Uterus (tissue), 2 donors: ENCODE data around the gene STARD8.

ENCODE experiments used
- POLR2A ChIP-seq, 2 donors: fragments of 450-650 bp; IDR thresholded peaks; one replicate each; pipeline ENCODE4 v1.6.1; 2016; ENCODE audit warnings: antibody characterized with exemption in 2 of 2, mild to moderate bottlenecking in 1 of 2, moderate library complexity in 1 of 2
- TF ChIP-seq, protein P1 (sequence below), 4 experiments: fragments of 200-600 bp in 2 of 4; fragments of 450-650 bp in 2 of 4; sonication (generic) in 2 of 4; IDR thresholded peaks; one replicate each; pipeline ENCODE4 v1.5.1; 2016 to 2019; ENCODE audit warnings: antibody characterized with exemption in 4 of 4, mild to moderate bottlenecking in 2 of 4, moderate library complexity in 1 of 4

DNA sequence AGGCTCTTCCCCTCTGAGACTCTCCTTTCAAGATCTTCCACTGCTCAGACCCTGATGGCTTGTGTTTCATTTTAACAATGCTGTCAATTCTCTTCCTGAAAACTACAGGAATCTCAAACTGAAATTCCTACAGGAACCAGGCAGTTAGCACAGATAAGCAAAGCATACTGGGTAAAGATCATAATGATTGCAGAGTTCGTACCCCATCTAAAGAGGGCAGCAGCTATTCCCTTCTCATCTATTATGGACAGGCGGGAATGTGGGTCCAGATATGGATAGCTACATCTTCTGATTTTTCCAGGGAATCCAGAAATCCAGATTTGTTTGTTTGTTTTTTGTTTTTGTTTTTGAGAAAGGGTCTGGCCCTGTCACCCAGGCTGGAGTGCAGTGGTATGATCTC lies 83.8 kb downstream of the STARD8 start:
- TF ChIP-seq, protein P1, sequence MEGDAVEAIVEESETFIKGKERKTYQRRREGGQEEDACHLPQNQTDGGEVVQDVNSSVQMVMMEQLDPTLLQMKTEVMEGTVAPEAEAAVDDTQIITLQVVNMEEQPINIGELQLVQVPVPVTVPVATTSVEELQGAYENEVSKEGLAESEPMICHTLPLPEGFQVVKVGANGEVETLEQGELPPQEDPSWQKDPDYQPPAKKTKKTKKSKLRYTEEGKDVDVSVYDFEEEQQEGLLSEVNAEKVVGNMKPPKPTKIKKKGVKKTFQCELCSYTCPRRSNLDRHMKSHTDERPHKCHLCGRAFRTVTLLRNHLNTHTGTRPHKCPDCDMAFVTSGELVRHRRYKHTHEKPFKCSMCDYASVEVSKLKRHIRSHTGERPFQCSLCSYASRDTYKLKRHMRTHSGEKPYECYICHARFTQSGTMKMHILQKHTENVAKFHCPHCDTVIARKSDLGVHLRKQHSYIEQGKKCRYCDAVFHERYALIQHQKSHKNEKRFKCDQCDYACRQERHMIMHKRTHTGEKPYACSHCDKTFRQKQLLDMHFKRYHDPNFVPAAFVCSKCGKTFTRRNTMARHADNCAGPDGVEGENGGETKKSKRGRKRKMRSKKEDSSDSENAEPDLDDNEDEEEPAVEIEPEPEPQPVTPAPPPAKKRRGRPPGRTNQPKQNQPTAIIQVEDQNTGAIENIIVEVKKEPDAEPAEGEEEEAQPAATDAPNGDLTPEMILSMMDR (IDR thresholded peaks at IDR 0.05), result no peak
- TF ChIP-seq POLR2A (IDR thresholded peaks at IDR 0.05), result no peak
